H1 (cell line): ENCODE measurements around the gene CCDC60. TPM values are rescaled to one million over a fixed set of nuclear protein-coding genes. Genes with fewer than 3 reads are reported as not detected.

Experiments
- BRCA1 ChIP-seq: IDR thresholded peaks from 2 replicates; pipeline ENCODE4 v1.6.1; 2012; ENCODE audit warnings: low read depth, low read length, improper control_type of control experiment
- SIRT6 ChIP-seq: IDR thresholded peaks from one replicate; pipeline ENCODE4 v1.7.1; 2012; ENCODE audit warnings: low read length, inconsistent platforms
- SIX5 ChIP-seq: IDR thresholded peaks from 2 replicates; pipeline ENCODE4 v1.6.1; 2011; ENCODE audit warnings: mild to moderate bottlenecking, low read depth, low read length
- polyA plus RNA-seq, 7 experiments: library from polyadenylated mRNA; depleted of rRNA in 3 of 7; stranded (reverse) in 5 of 7; unstranded in 2 of 7; fragments of >200 nt in 5 of 7; fragments of 200-250 nt in 2 of 7; gene quantifications; 1 replicate in 5 of 7; 2 replicates in 1 of 7; 4 replicates in 1 of 7; pipeline versions ENCODE4 v1.2.1 to v1.2.3, GENCODE V29; 2011 to 2013; ENCODE audit warnings: missing spikeins in 2 of 7, mixed read lengths in 2 of 7
- total RNA-seq: library from RNA; stranded (reverse); fragmentation: NEBNext Ultra II Directional; extraction: Animal tissue kit (Norgen Biotek cat#: 25700); gene quantifications from 2 replicates; pipeline ENCODE4 v1.2.1, GENCODE V29; 2021
- TF ChIP-seq, protein P1 (sequence below): fragments of 300-600 bp; sonication (generic); IDR thresholded peaks from 2 replicates; pipeline ENCODE4 v1.7.1; 2012; ENCODE audit warnings: low read length, moderate library complexity, mild to moderate bottlenecking, inconsistent platforms; ENCODE audit not compliant: insufficient replicate concordance

Gene CCDC60
- total and polyA plus RNA-seq, 2 of the 8 experiments (the other 6 are each of a cell fraction or from before 2014, with no cell fraction given): 0.05 TPM; not detected in 1

DNA sequence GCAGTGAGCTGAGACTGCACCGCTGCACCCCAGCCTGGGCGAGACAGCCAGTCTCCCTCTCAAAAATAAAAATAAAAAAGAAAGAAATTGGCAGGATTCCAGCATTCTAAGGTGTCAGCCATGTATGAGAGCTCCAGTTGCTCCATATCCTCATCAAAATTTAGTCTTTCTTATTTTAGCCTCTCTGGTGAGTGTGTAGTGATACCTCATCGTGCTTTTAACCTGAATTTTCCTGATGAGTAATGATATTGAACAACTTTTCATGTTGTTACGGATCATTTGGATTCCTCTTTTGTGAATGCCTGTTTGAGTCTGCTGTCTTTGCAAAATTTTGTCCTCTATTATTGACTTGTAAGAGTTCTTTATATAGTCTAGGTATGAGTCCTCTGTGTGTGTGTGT, 28.5 kb downstream of the CCDC60 start (continued):
- TF ChIP-seq, protein P1, sequence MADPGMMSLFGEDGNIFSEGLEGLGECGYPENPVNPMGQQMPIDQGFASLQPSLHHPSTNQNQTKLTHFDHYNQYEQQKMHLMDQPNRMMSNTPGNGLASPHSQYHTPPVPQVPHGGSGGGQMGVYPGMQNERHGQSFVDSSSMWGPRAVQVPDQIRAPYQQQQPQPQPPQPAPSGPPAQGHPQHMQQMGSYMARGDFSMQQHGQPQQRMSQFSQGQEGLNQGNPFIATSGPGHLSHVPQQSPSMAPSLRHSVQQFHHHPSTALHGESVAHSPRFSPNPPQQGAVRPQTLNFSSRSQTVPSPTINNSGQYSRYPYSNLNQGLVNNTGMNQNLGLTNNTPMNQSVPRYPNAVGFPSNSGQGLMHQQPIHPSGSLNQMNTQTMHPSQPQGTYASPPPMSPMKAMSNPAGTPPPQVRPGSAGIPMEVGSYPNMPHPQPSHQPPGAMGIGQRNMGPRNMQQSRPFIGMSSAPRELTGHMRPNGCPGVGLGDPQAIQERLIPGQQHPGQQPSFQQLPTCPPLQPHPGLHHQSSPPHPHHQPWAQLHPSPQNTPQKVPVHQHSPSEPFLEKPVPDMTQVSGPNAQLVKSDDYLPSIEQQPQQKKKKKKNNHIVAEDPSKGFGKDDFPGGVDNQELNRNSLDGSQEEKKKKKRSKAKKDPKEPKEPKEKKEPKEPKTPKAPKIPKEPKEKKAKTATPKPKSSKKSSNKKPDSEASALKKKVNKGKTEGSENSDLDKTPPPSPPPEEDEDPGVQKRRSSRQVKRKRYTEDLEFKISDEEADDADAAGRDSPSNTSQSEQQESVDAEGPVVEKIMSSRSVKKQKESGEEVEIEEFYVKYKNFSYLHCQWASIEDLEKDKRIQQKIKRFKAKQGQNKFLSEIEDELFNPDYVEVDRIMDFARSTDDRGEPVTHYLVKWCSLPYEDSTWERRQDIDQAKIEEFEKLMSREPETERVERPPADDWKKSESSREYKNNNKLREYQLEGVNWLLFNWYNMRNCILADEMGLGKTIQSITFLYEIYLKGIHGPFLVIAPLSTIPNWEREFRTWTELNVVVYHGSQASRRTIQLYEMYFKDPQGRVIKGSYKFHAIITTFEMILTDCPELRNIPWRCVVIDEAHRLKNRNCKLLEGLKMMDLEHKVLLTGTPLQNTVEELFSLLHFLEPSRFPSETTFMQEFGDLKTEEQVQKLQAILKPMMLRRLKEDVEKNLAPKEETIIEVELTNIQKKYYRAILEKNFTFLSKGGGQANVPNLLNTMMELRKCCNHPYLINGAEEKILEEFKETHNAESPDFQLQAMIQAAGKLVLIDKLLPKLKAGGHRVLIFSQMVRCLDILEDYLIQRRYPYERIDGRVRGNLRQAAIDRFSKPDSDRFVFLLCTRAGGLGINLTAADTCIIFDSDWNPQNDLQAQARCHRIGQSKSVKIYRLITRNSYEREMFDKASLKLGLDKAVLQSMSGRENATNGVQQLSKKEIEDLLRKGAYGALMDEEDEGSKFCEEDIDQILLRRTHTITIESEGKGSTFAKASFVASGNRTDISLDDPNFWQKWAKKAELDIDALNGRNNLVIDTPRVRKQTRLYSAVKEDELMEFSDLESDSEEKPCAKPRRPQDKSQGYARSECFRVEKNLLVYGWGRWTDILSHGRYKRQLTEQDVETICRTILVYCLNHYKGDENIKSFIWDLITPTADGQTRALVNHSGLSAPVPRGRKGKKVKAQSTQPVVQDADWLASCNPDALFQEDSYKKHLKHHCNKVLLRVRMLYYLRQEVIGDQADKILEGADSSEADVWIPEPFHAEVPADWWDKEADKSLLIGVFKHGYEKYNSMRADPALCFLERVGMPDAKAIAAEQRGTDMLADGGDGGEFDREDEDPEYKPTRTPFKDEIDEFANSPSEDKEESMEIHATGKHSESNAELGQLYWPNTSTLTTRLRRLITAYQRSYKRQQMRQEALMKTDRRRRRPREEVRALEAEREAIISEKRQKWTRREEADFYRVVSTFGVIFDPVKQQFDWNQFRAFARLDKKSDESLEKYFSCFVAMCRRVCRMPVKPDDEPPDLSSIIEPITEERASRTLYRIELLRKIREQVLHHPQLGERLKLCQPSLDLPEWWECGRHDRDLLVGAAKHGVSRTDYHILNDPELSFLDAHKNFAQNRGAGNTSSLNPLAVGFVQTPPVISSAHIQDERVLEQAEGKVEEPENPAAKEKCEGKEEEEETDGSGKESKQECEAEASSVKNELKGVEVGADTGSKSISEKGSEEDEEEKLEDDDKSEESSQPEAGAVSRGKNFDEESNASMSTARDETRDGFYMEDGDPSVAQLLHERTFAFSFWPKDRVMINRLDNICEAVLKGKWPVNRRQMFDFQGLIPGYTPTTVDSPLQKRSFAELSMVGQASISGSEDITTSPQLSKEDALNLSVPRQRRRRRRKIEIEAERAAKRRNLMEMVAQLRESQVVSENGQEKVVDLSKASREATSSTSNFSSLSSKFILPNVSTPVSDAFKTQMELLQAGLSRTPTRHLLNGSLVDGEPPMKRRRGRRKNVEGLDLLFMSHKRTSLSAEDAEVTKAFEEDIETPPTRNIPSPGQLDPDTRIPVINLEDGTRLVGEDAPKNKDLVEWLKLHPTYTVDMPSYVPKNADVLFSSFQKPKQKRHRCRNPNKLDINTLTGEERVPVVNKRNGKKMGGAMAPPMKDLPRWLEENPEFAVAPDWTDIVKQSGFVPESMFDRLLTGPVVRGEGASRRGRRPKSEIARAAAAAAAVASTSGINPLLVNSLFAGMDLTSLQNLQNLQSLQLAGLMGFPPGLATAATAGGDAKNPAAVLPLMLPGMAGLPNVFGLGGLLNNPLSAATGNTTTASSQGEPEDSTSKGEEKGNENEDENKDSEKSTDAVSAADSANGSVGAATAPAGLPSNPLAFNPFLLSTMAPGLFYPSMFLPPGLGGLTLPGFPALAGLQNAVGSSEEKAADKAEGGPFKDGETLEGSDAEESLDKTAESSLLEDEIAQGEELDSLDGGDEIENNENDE: no peak
- TF ChIP-seq SIX5 (no peak), BRCA1 (no peak), SIRT6 (no peak)
- TF ChIP-seq, all 59 proteins: peak for 0
